Activated T-cell treated with anti-CD3 and anti-CD28 coated beads, Interleukin-2, amount 50 U/mL, for 48 hours (primary cell): ENCODE measurements around the gene RMDN2.
A peak's percentile ranks its signal among the peaks of the same experiment; 100 is the strongest.

Experiments used
- DNase-seq, 2 experiments: peaks; one replicate each; pipeline ENCODE4 v3.0.0-alpha.2; 2020

RMDN2 gene

GRCh38 chr2:37925063-37925897, at the start of gene RMDN2:
TSS of gene RMDN2 (plus strand) at chr2:37925287. CDS start at chr2:37929278, 3,991 bp downstream.
- DNase-seq, result peak; percentile 86 to 90

GRCh38 chr2:37875403-37875906, 49.6 kb upstream of the RMDN2 start:
- no peak for DNase-seq

GRCh38 chr2:37876227-37876626, 48.9 kb upstream of the RMDN2 start:
- DNase-seq, result no peak

GRCh38 chr2:37877457-37878315, 47.4 kb upstream of the RMDN2 start:
- DNase-seq, result no peak

GRCh38 chr2:37878536-37878935, 46.6 kb upstream of the RMDN2 start:
- DNase-seq, result no peak

GRCh38 chr2:37880551-37880950, 44.5 kb upstream of the RMDN2 start:
- no peak for DNase-seq

- no peak for DNase-seq
These were observed 43.7 kb upstream of the RMDN2 start for GRCh38 chr2:37881397-37881796.

- no peak for DNase-seq
These were observed 43.1 kb upstream of the RMDN2 start for GRCh38 chr2:37882036-37882435.

- DNase-seq, result no peak
These were observed 41.6 kb upstream of the RMDN2 start for GRCh38 chr2:37883518-37883917.

GRCh38 chr2:37885329-37885993, 39.6 kb upstream of the RMDN2 start:
- DNase-seq, result no peak

GRCh38 chr2:37886745-37887144, 38.3 kb upstream of the RMDN2 start:
- DNase-seq, result no peak

GRCh38 chr2:37887286-37887685, 37.8 kb upstream of the RMDN2 start:
- no peak for DNase-seq

- DNase-seq, result peak; percentile 83
These were observed 34.1 kb upstream of the RMDN2 start for GRCh38 chr2:37890893-37891495.

GRCh38 chr2:37891846-37892435, 33.1 kb upstream of the RMDN2 start:
- DNase-seq, result no peak

- DNase-seq, result no peak
These were observed 32.5 kb upstream of the RMDN2 start for GRCh38 chr2:37892436-37893114.

- DNase-seq, result no peak
These were observed 31.8 kb upstream of the RMDN2 start for GRCh38 chr2:37893327-37893726.

GRCh38 chr2:37894047-37894446, 31.0 kb upstream of the RMDN2 start:
- peak in 1 of 2 experiments; percentile 46 for DNase-seq

GRCh38 chr2:37894601-37895000, 30.5 kb upstream of the RMDN2 start:
- no peak for DNase-seq

- DNase-seq, result no peak
These were observed 29.9 kb upstream of the RMDN2 start for GRCh38 chr2:37895140-37895539.

- no peak for DNase-seq
These were observed 28.8 kb upstream of the RMDN2 start for GRCh38 chr2:37896319-37896718.

- DNase-seq, result no peak
These were observed 27.6 kb upstream of the RMDN2 start for GRCh38 chr2:37897511-37897910.

- DNase-seq, result no peak
These were observed 26.6 kb upstream of the RMDN2 start for GRCh38 chr2:37898448-37898847.
